ENCODE measurements around the gene MKI67. TPM values are rescaled to one million over a fixed set of nuclear protein-coding genes. Genes with fewer than 3 reads are reported as not detected.

MKI67 gene
- total and polyA plus RNA-seq, 2 of the 13 experiments (the other 11 are each of a cell fraction or from before 2014, with no cell fraction given): 6.7 to 22.9 TPM

GRCh38 chr10:128123846-128124245 is 2.4 kb downstream of the MKI67 start:
- ATAC-seq: no peak
- peak overlapping the region in 2 of 3 experiments; percentile 79 to 93; a peak in 4 of 6 replicates for H3K4me3 ChIP-seq (replicated peaks in 1 of 3; ENCODE audit: insufficient read depth in 1 of 3, low read depth in 2 of 3, low read length in 3 of 3)
- H3K36me3 ChIP-seq (replicated peaks in 1 of 2; ENCODE audit: control insufficient read depth in 1 of 2, insufficient read depth in 2 of 2, low read length in 2 of 2): peaks cover 0 to 33% of the 10 kb centered on the region in 2 experiments; a peak in 4 of 5 replicates
- no peaks in the 10 kb centered on the region for H4K20me1 ChIP-seq (ENCODE audit: insufficient read depth, low read length)
- H3K9ac ChIP-seq (ENCODE audit: insufficient read depth, low read depth, low read length): no peak overlapping the region
- no TSS peak for BruUV-seq (replicated peaks)
- H3K79me2 ChIP-seq (ENCODE audit: insufficient read depth, low read length): peaks cover 47% of the 10 kb centered on the region
- no peak overlapping the region for H3K27ac ChIP-seq (ENCODE audit: extremely low read length, insufficient read depth, low read length)
- no peak for DNase-seq (ENCODE audit: low spot score)
- H3K4me1 ChIP-seq (ENCODE audit: insufficient read depth, low read length): peaks cover 34% of the 10 kb centered on the region
- no peak overlapping the region for H2AFZ ChIP-seq (ENCODE audit: low read length)
- in situ Hi-C loops (cut with HindIII; ENCODE audit: extremely low pct_ligation_motif_present, low pct_unique_long_range_greater_than_20kb) (no loop called here), intact Hi-C loops (cut with micrococcal nuclease; ENCODE audit: unreplicated experiment) (loop anchor here (1.0 kb wide), 1 partner anchor 88 kb away; no protein-coding TSS in a partner anchor)
- no peaks in the 10 kb centered on the region for H3K27me3 ChIP-seq (ENCODE audit: control insufficient read depth in 1 of 2, insufficient read depth in 2 of 2, low read length in 2 of 2)
- ChIA-PET CTCF (ENCODE audit: low intra/inter-chr PET ratio, low total read pairs) (no interaction called here), POLR2A (no interaction called here)
- TF ChIP-seq NCOA2 (CRISPR knock-in tag; IDR thresholded peaks at IDR 0.05) (no peak), SYNCRIP (IDR thresholded peaks at IDR 0.05; ENCODE audit: insufficient read depth, low read depth, low read length) (no peak), ZNF7 (CRISPR knock-in tag; IDR thresholded peaks at IDR 0.05) (no peak)
- TF ChIP-seq, protein P1, sequence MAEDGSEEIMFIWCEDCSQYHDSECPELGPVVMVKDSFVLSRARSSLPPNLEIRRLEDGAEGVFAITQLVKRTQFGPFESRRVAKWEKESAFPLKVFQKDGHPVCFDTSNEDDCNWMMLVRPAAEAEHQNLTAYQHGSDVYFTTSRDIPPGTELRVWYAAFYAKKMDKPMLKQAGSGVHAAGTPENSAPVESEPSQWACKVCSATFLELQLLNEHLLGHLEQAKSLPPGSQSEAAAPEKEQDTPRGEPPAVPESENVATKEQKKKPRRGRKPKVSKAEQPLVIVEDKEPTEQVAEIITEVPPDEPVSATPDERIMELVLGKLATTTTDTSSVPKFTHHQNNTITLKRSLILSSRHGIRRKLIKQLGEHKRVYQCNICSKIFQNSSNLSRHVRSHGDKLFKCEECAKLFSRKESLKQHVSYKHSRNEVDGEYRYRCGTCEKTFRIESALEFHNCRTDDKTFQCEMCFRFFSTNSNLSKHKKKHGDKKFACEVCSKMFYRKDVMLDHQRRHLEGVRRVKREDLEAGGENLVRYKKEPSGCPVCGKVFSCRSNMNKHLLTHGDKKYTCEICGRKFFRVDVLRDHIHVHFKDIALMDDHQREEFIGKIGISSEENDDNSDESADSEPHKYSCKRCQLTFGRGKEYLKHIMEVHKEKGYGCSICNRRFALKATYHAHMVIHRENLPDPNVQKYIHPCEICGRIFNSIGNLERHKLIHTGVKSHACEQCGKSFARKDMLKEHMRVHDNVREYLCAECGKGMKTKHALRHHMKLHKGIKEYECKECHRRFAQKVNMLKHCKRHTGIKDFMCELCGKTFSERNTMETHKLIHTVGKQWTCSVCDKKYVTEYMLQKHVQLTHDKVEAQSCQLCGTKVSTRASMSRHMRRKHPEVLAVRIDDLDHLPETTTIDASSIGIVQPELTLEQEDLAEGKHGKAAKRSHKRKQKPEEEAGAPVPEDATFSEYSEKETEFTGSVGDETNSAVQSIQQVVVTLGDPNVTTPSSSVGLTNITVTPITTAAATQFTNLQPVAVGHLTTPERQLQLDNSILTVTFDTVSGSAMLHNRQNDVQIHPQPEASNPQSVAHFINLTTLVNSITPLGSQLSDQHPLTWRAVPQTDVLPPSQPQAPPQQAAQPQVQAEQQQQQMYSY (CRISPR knock-in tag; IDR thresholded peaks at IDR 0.05): no peak
- peak overlapping the region; percentile 87 for H3K4me2 ChIP-seq (ENCODE audit: low read depth, low read length)
- no peaks in the 10 kb centered on the region for H3K9me3 ChIP-seq (ENCODE audit: low read length)
- FAIRE-seq: no peak

- Histone ChIP-seq H3K4me3 (replicated peaks in 1 of 3; ENCODE audit: insufficient read depth in 1 of 3, low read depth in 2 of 3, low read length in 3 of 3) (no peak overlapping the region), H3K4me1 (ENCODE audit: insufficient read depth, low read length) (peaks cover 34% of the 10 kb centered on the region), H3K4me2 (ENCODE audit: low read depth, low read length) (no peak overlapping the region), H3K36me3 (replicated peaks in 1 of 2; ENCODE audit: control insufficient read depth in 1 of 2, insufficient read depth in 2 of 2, low read length in 2 of 2) (peaks cover 2 to 39% of the 10 kb centered on the region in 2 experiments; a peak in 4 of 5 replicates), H4K20me1 (ENCODE audit: insufficient read depth, low read length) (no peaks in the 10 kb centered on the region), H3K27me3 (ENCODE audit: control insufficient read depth in 1 of 2, insufficient read depth in 2 of 2, low read length in 2 of 2) (no peaks in the 10 kb centered on the region), H3K27ac (ENCODE audit: extremely low read length, insufficient read depth, low read length) (no peak overlapping the region), H2AFZ (ENCODE audit: low read length) (no peak overlapping the region), H3K9ac (ENCODE audit: insufficient read depth, low read depth, low read length) (no peak overlapping the region), H3K9me3 (ENCODE audit: low read length) (no peaks in the 10 kb centered on the region), H3K79me2 (ENCODE audit: insufficient read depth, low read length) (peaks cover 47% of the 10 kb centered on the region)
- FAIRE-seq (no peak), ATAC-seq (no peak), DNase-seq (ENCODE audit: low spot score) (no peak)
- BruUV-seq (replicated peaks): no TSS peak
- no peak for TF ChIP-seq ATAD3A (CRISPR knock-in tag; IDR thresholded peaks at IDR 0.05)
- TF ChIP-seq, protein P2, sequence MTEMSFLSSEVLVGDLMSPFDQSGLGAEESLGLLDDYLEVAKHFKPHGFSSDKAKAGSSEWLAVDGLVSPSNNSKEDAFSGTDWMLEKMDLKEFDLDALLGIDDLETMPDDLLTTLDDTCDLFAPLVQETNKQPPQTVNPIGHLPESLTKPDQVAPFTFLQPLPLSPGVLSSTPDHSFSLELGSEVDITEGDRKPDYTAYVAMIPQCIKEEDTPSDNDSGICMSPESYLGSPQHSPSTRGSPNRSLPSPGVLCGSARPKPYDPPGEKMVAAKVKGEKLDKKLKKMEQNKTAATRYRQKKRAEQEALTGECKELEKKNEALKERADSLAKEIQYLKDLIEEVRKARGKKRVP (CRISPR knock-in tag; IDR thresholded peaks at IDR 0.05): no peak
- TF ChIP-seq CEBPG (CRISPR knock-in tag; IDR thresholded peaks at IDR 0.05): no peak
- no peak for TF ChIP-seq NFKBIZ (CRISPR knock-in tag; IDR thresholded peaks at IDR 0.05)
- TF ChIP-seq ZNF773 (CRISPR knock-in tag; IDR thresholded peaks at IDR 0.05; ENCODE audit: borderline replicate concordance): no peak
- no peak for TF ChIP-seq ZNF225 (CRISPR knock-in tag; IDR thresholded peaks at IDR 0.05)
- 81% methylated on average over 2 of the region's 2 CpGs for WGBS (ENCODE audit: low lambda C conversion rate)
- POLR2A ChIA-PET: no interaction called here
- in situ Hi-C loops (cut with HindIII; ENCODE audit: extremely low pct_ligation_motif_present, low pct_unique_long_range_greater_than_20kb) (no loop called here), intact Hi-C loops (cut with micrococcal nuclease; ENCODE audit: unreplicated experiment) (no loop called here)
- CTCF ChIA-PET (ENCODE audit: low intra/inter-chr PET ratio, low total read pairs): no interaction called here
These were observed 3.3 kb downstream of the MKI67 start for GRCh38 chr10:128122931-128123330.
